ENCODE results near the gene CAMK2D.

CAMK2D gene

GRCh38 chr4:113420938-113421337, 340.6 kb downstream of the CAMK2D start:
- DNase-seq: no peak

GRCh38 chr4:113419631-113420030, 341.9 kb downstream of the CAMK2D start:
- DNase-seq: no peak

DNA sequence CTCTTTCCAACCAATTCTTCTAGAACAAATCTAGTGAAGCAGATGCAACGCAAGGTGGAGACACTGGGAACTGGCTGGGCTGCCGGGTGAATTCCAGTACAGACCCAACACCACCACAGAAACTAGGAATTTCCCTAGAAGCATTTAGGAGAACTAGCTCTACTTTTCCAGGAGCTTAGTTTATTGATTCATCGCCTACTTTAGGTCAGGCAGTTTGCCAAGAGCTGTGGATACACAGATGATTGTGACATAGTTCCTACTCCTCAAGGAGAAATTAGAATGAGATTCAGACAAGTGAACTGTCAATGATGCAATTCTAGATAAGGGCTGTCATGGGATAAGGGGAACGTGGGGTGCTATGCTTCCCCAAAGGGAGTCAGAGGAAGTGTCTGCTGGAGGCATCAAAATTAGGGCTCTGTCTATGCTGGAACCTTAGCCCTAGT, 350.0 kb downstream of the CAMK2D start:
- no peak for DNase-seq

DNA sequence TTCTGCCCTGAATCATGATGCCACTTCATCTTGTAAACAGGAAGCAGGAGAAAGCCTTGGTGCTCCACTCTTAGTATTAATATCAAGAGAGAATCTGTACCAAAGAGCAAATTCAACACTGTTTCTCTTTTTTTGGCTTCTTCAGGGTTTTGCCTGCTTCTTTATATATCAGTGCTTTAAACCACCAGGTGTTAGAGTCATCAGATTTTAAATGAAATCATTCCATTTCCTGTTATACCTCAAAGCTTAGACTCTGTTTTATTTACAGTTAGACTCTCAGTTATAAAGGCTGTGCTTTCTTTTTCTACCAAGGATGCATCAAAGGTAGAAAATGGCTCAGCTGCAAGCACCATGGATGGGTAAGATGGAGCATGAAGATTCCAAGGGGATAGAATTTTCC, 350.9 kb downstream of the CAMK2D start:
- no peak for DNase-seq

DNA sequence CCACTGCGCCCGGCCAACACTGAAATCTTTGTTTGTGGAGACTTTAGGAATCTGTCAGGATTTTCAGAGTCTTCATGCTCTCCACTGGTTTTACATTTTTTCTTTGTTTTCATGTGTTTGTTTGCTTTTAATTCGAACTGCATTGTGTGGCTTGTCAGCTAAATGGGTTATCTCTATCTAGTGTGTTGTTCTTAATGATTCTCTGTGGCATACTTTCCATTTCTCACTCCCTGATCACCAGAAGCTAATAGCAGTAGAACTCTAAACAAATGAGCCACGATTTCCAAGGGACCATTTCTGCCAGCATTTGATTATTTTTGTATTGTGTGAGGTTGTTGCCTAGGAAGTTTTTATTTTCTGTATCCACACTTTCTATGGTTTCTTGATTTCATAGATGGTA, 352.4 kb downstream of the CAMK2D start:
- DNase-seq: no peak

DNA sequence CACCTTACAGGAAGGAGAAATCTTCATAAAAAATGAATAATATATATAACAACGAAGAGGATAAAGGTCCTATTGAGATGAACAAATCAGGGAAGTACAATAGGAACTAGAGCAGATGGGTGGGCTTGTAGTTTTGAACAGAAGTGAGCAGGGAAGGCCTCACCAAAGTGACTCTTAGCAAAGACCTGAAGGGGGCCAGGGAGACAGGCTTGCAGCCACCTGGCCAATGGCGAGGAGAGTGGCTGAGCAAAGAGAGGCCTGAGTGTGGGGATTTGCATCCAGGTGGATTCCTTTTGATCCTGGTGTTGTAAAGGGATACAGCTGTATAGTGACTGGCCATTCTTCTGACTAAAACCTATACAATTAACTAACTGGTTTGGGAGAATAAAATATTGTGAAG, 354.1 kb downstream of the CAMK2D start:
- DNase-seq: no peak

DNA sequence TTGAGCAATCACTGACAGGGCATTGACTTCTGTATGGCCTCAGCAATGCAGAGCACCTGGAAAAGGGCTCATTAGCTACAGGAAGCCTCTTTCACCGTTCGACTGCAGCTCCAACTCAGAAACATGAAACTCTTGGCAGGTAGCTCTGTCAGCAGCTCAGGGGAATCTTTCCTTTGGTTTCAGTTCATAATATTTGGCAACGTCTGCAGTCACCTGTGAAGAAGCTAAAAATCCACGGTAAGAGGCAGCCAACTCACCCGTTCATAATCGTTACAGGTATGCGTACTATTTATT, 354.9 kb downstream of the CAMK2D start:
- DNase-seq: no peak

GRCh38 chr4:113405874-113406722, 355.4 kb downstream of the CAMK2D start:
- no peak for DNase-seq

DNA sequence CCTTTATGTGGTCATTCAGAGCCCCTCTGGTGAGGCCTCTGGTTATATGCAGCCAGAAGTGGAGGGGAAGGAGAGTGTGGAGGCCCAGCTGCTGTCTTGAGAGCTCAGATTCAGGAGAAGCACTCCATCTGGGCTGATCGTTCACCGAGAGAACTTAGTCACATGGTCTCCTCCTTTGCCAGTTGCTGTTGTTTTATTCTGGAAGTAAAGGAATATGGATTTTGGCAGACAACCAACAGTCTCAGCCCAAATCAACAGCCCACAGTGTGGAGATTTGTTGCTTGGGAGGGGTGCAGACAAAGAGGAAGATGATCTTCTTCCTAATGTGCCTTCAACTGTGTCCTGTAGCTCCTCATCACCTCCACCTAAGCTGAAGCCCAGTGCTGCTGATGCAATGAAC, 356.7 kb downstream of the CAMK2D start:
- no peak for DNase-seq

DNA sequence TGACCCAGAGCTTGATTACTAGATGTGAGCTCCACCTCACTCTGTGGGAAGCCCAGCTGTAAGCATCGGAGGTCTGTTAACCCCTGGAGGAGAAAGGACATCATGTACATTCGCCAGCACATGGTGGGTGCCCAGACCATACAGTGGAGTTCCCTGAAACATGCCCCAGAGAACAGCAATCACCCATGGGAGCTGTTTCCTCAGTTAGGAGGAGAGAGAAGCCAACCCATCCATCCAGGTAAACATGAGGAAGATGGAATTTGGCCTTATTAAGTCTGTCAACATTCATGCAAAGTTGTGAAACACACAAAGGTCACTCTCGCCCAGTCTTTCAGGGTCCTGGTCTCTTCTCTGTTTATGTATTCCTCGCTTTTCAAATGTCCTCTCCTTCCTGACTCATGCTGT, 357.4 kb downstream of the CAMK2D start:
- no peak for DNase-seq

Measured in activated CD4-positive, alpha-beta T cell treated with anti-CD3 and anti-CD28 coated beads for 1 hour (primary cell).